ENCODE data around the gene ARHGAP10. TPM values are rescaled to one million over a fixed set of nuclear protein-coding genes. Genes with fewer than 3 reads are reported as not detected.

The ARHGAP10 gene
- total RNA-seq, 1 experiment from 2014 or later: 11.7 TPM

GRCh38 chr4:148021686-148022085 is 289.8 kb downstream of the ARHGAP10 start:
- TF ChIP-seq CTCF (IDR thresholded peaks at IDR 0.05) (no peak), REST (IDR thresholded peaks at IDR 0.05; ENCODE audit: insufficient read depth in 1 of 2, low read depth in 2 of 2, low read length in 1 of 2) (no peak), SIN3A (IDR thresholded peaks at IDR 0.05; ENCODE audit: borderline replicate concordance, insufficient read depth, low read depth, low read length) (no peak), TCF7L2 (IDR thresholded peaks at IDR 0.05; ENCODE audit: low read depth, low read length) (no peak), POLR2AphosphoS5 (IDR thresholded peaks at IDR 0.05; ENCODE audit: low read depth, low read length) (no peak)
- Histone ChIP-seq H3K36me3 (ENCODE audit: control insufficient read depth, insufficient read depth, low read length) (no peaks in the 10 kb centered on the region; the same call in 1 of the 2 replicates), H3K4me1 (ENCODE audit: control insufficient read depth, insufficient read depth, low read length) (no peaks in the 10 kb centered on the region), H3K27ac (ENCODE audit: low read length) (no peak overlapping the region), H3K9me3 (ENCODE audit: control insufficient read depth, insufficient read depth, low read depth, low read length) (no peaks in the 10 kb centered on the region), H3K27me3 (ENCODE audit: control insufficient read depth, insufficient read depth, low read length) (no peaks in the 10 kb centered on the region), H3K4me3 (ENCODE audit: low read depth in 2 of 2, low read length in 2 of 2) (no peak overlapping the region)
- ChIA-PET CTCF (no interaction called here), POLR2A (no interaction called here)
- DNase-seq (ENCODE audit: low read depth, low spot score) (no peak), ATAC-seq (no peak)
- in situ Hi-C loops (cut with HindIII; ENCODE audit: low pct_unique_long_range_greater_than_20kb, low sequenced_read_pairs): no loop called here
- BruUV-seq (replicated peaks): no TSS peak
- intact Hi-C loops (cut with micrococcal nuclease; ENCODE audit: unreplicated experiment): no loop called here

GRCh38 chr4:148022975-148023374 is 291.1 kb downstream of the ARHGAP10 start:
- in situ Hi-C loops (cut with HindIII; ENCODE audit: low pct_unique_long_range_greater_than_20kb, low sequenced_read_pairs): no loop called here
- no TSS peak for BruUV-seq (replicated peaks)
- H3K4me3 ChIP-seq (ENCODE audit: low read depth in 2 of 2, low read length in 2 of 2): no peak overlapping the region
- intact Hi-C loops (cut with micrococcal nuclease; ENCODE audit: unreplicated experiment): no loop called here
- ChIA-PET CTCF (no interaction called here), POLR2A (no interaction called here)
- no peak for ATAC-seq
- no peaks in the 10 kb centered on the region for H3K9me3 ChIP-seq (ENCODE audit: control insufficient read depth, insufficient read depth, low read depth, low read length)
- no peaks in the 10 kb centered on the region for H3K4me1 ChIP-seq (ENCODE audit: control insufficient read depth, insufficient read depth, low read length)
- H3K27ac ChIP-seq (ENCODE audit: low read length): no peak overlapping the region
- no peaks in the 10 kb centered on the region for H3K27me3 ChIP-seq (ENCODE audit: control insufficient read depth, insufficient read depth, low read length)
- no peaks in the 10 kb centered on the region; the same call in 1 of the 2 replicates for H3K36me3 ChIP-seq (ENCODE audit: control insufficient read depth, insufficient read depth, low read length)
- DNase-seq (ENCODE audit: low read depth, low spot score): no peak
- TF ChIP-seq POLR2AphosphoS5 (IDR thresholded peaks at IDR 0.05; ENCODE audit: low read depth, low read length) (no peak), CTCF (IDR thresholded peaks at IDR 0.05) (no peak), TCF7L2 (IDR thresholded peaks at IDR 0.05; ENCODE audit: low read depth, low read length) (no peak), SIN3A (IDR thresholded peaks at IDR 0.05; ENCODE audit: borderline replicate concordance, insufficient read depth, low read depth, low read length) (no peak), REST (IDR thresholded peaks at IDR 0.05; ENCODE audit: insufficient read depth in 1 of 2, low read depth in 2 of 2, low read length in 1 of 2) (no peak)

Data from Panc1 (cell line).